DOHH2 (cell line): ENCODE data around the gene NDUFAF3.

Experiments
- H3F3A ChIP-seq: fragments of 200-600 bp; sonication (generic), shearing (Covaris generic); 2 replicates; pipeline ENCODE4 v1.6.0; 2016; ENCODE audit warnings: antibody characterized with exemption, mild to moderate bottlenecking; ENCODE audit not compliant: control insufficient read depth, insufficient read depth
- H3K27ac ChIP-seq: fragments of 200-600 bp; sonication (generic); 2 replicates; pipeline ENCODE4 v1.5.1; 2014; ENCODE audit warnings: low read depth, mild to moderate bottlenecking, low read length, moderate library complexity
- H3K27me3 ChIP-seq: fragments of 200-600 bp; sonication (generic); 2 replicates; pipeline ENCODE4 v1.6.1; 2014; ENCODE audit warnings: mild to moderate bottlenecking, low read length, mixed read lengths; ENCODE audit not compliant: control insufficient read depth
- H3K36me3 ChIP-seq: fragments of 200-600 bp; sonication (generic); 2 replicates; pipeline ENCODE4 v1.6.1; 2014; ENCODE audit warnings: mild to moderate bottlenecking, low read length, moderate library complexity, mixed read lengths; ENCODE audit not compliant: control insufficient read depth
- H3K4me1 ChIP-seq: fragments of 200-600 bp; sonication (generic); 2 replicates; pipeline ENCODE4 v1.6.1; 2014; ENCODE audit warnings: mild to moderate bottlenecking, low read length, mixed read lengths; ENCODE audit not compliant: control insufficient read depth
- H3K4me2 ChIP-seq: fragments of 200-600 bp; sonication (generic); 2 replicates; pipeline ENCODE4 v1.6.0; 2014; ENCODE audit warnings: mild to moderate bottlenecking, low read length, moderate library complexity
- H3K4me3 ChIP-seq: fragments of 200-600 bp; sonication (generic); 2 replicates; pipeline ENCODE4 v1.5.1; 2014; ENCODE audit warnings: mild to moderate bottlenecking, low read length, mixed read lengths
- H3K79me2 ChIP-seq: fragments of 200-600 bp; sonication (generic); 2 replicates; pipeline ENCODE4 v1.6.1; 2014; ENCODE audit warnings: mild to moderate bottlenecking, low read length, mixed read lengths; ENCODE audit not compliant: control insufficient read depth
- H3K9me2 ChIP-seq: fragments of 200-600 bp; sonication (generic); replicated peaks from 2 replicates; pipeline ENCODE4 v1.6.1; 2014; ENCODE audit warnings: mild to moderate bottlenecking, low read length, mixed read lengths; ENCODE audit not compliant: control insufficient read depth
- H3K9me3 ChIP-seq: fragments of 200-600 bp; sonication (generic); 2 replicates; pipeline ENCODE4 v1.6.1; 2014; ENCODE audit warnings: antibody characterized with exemption, low read length, mixed read lengths; ENCODE audit not compliant: control insufficient read depth, insufficient read depth
- H4K20me1 ChIP-seq: fragments of 200-600 bp; sonication (generic); 2 replicates; pipeline ENCODE4 v1.6.0; 2014; ENCODE audit warnings: low read depth, mild to moderate bottlenecking, antibody characterized with exemption, low read length, moderate library complexity; ENCODE audit not compliant: control insufficient read depth, insufficient read depth
- EZH2phosphoT487 ChIP-seq: fragments of 200-600 bp; sonication (generic); IDR thresholded peaks from 2 replicates; pipeline ENCODE4 v1.6.1; 2017; ENCODE audit warnings: borderline replicate concordance, mild to moderate bottlenecking, antibody characterized with exemption, low read length, moderate library complexity, mixed read lengths
- TF ChIP-seq, protein P1 (sequence below): fragments of 200-600 bp; sonication (generic); IDR thresholded peaks from one replicate; pipeline ENCODE4 v1.5.1; 2014; ENCODE audit warnings: antibody characterized with exemption, mild to moderate bottlenecking, low read depth, low read length; ENCODE audit not compliant: poor library complexity, severe bottlenecking

NDUFAF3 gene

DNA sequence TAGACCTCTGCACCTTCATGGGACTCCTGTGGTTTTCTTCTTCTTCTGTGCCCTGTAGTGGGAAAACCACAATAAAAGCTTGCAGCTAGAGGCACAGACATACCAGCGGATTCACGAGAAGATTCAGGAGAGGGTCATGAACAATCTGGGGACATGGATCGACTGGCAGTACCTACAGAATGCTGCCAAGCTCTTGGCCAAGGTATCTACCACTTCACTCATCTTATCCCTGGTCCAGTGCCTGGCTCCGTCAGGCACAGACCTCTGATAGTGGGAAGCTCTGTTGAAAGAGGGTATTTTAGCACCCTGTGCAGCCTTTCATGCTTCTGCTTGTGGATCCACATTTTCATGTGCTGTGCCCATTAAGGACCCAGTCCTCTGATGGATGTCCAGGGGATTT lies 41.6 kb upstream of the NDUFAF3 start:
- Histone ChIP-seq H3K4me2 (no peak overlapping the region), H3K36me3 (peaks cover 84% of the 10 kb centered on the region), H3K9me3 (no peaks in the 10 kb centered on the region), H3K9me2 (no peaks in the 10 kb centered on the region), H4K20me1 (no peaks in the 10 kb centered on the region), H3K27me3 (no peaks in the 10 kb centered on the region), H3K27ac (no peak overlapping the region), H3F3A (0 out of 2 replicates have a peak, but pooled peaks cover 4% of the 10 kb centered on the region), H3K4me3 (no peak overlapping the region), H3K79me2 (no peaks in the 10 kb centered on the region; the same call in 1 of the 2 replicates), H3K4me1 (no peaks in the 10 kb centered on the region)
- TF ChIP-seq, protein P1, sequence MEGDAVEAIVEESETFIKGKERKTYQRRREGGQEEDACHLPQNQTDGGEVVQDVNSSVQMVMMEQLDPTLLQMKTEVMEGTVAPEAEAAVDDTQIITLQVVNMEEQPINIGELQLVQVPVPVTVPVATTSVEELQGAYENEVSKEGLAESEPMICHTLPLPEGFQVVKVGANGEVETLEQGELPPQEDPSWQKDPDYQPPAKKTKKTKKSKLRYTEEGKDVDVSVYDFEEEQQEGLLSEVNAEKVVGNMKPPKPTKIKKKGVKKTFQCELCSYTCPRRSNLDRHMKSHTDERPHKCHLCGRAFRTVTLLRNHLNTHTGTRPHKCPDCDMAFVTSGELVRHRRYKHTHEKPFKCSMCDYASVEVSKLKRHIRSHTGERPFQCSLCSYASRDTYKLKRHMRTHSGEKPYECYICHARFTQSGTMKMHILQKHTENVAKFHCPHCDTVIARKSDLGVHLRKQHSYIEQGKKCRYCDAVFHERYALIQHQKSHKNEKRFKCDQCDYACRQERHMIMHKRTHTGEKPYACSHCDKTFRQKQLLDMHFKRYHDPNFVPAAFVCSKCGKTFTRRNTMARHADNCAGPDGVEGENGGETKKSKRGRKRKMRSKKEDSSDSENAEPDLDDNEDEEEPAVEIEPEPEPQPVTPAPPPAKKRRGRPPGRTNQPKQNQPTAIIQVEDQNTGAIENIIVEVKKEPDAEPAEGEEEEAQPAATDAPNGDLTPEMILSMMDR, result no peak
- TF ChIP-seq EZH2phosphoT487, result no peak

DNA sequence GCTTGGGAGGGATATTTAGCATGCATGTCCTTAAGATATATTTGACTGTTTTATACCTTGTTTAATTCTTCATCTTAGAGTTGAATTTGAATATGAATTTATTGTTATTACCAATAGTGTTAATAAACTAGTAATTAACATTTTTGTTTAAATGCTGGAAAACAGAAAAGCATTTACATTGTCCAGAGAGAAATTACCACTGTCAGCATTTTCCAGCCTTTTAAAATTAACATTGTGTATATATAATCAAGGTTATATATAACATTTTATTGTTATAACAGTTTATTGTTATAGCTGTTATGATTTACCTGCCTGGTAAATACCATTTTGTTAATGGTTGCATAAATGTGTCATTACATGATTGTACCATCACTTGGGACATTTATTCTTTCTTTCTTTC lies 39.9 kb upstream of the NDUFAF3 start:
- Histone ChIP-seq H3K9me3 (no peaks in the 10 kb centered on the region), H3K4me3 (no peak overlapping the region), H3K4me2 (no peak overlapping the region), H3K4me1 (no peaks in the 10 kb centered on the region), H4K20me1 (no peaks in the 10 kb centered on the region), H3K79me2 (no peaks in the 10 kb centered on the region; the same call in 1 of the 2 replicates), H3K27me3 (no peaks in the 10 kb centered on the region), H3K36me3 (peaks cover 84% of the 10 kb centered on the region), H3F3A (peaks cover 12% of the 10 kb centered on the region), H3K9me2 (no peaks in the 10 kb centered on the region), H3K27ac (no peak overlapping the region)
- TF ChIP-seq, protein P1, result no peak
- TF ChIP-seq EZH2phosphoT487, result no peak

DNA sequence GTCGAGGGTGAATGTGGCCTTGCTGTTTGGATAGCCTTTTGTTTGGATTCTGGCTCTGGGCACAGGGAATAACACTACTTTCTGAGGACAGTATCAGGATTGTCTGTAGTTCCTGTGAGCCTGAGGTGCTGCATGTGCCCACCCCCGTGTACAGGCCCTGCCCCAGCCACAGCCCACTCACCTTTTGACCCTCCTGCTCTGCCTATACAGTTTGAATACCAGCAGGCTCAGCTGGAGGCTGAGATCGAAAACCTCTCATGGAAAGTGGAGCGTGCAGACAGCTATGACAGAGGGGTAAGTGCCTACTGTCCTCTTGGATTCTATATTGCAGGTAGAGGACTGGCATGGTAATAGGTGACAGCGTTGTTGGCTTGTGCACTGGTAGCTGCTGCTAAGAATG lies 39.2 kb upstream of the NDUFAF3 start:
- Histone ChIP-seq H3F3A (peaks cover 12% of the 10 kb centered on the region), H3K4me3 (no peak overlapping the region), H3K4me1 (no peaks in the 10 kb centered on the region), H3K36me3 (peaks cover 77% of the 10 kb centered on the region), H4K20me1 (no peaks in the 10 kb centered on the region), H3K4me2 (no peak overlapping the region), H3K9me2 (no peaks in the 10 kb centered on the region), H3K79me2 (no peaks in the 10 kb centered on the region; the same call in 1 of the 2 replicates), H3K27ac (no peak overlapping the region), H3K9me3 (no peaks in the 10 kb centered on the region), H3K27me3 (no peaks in the 10 kb centered on the region)
- TF ChIP-seq EZH2phosphoT487, result no peak
- TF ChIP-seq, protein P1, result no peak
